ENCODE results near the gene LRMDA.

DNA sequence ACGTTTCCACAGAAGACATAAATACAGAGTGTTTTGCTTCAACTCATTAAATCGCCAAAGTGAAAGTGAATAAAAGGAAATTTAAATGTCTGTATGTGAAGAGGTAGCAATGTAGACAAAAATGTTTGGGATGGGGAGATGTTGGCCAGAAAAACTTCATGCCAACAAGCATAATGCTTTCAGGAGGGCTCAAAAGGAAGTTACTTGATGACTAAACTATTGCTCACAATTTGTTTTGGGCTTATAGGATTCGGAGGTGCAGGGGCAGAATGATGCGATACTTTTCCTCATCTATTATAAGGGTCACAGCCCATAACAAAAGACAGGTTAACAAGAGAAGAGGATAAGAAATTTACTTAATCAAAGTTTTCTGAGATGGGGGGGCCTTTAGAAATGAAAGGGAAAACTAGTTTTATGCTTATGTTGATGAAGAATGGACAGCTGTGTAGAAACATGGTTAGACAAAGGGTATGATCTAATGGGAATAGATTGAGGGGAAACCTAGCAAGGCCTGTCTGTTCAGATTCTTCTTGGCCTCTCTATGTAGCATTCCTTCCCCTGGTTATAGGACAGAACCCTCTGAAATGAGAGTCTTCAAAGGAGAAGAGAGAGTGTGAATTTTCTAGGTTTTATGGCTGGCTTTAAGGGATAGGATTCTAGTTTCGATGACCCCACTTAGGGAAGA is 898.6 kb downstream of the LRMDA start:
- TF ChIP-seq, protein P1, sequence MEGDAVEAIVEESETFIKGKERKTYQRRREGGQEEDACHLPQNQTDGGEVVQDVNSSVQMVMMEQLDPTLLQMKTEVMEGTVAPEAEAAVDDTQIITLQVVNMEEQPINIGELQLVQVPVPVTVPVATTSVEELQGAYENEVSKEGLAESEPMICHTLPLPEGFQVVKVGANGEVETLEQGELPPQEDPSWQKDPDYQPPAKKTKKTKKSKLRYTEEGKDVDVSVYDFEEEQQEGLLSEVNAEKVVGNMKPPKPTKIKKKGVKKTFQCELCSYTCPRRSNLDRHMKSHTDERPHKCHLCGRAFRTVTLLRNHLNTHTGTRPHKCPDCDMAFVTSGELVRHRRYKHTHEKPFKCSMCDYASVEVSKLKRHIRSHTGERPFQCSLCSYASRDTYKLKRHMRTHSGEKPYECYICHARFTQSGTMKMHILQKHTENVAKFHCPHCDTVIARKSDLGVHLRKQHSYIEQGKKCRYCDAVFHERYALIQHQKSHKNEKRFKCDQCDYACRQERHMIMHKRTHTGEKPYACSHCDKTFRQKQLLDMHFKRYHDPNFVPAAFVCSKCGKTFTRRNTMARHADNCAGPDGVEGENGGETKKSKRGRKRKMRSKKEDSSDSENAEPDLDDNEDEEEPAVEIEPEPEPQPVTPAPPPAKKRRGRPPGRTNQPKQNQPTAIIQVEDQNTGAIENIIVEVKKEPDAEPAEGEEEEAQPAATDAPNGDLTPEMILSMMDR (IDR thresholded peaks at IDR 0.05): no peak
- TF ChIP-seq POLR2A (IDR thresholded peaks at IDR 0.05): no peak

Data from tibial nerve (tissue), 3 donors.